Hematopoietic multipotent progenitor cell (in vitro differentiated cells): ENCODE data around the gene SCO1. TPM values are rescaled to one million over a fixed set of nuclear protein-coding genes. Genes with fewer than 3 reads are reported as not detected.

Experiments
- DNase-seq, 3 donors: peaks; one replicate each; pipeline ENCODE4 v3.0.0-alpha.2; 2011 to 2015; ENCODE audit warnings: low read depth in 2 of 3, low spot score in 2 of 3
- total RNA-seq: library from RNA; depleted of rRNA; stranded (reverse); fragments of >200 nt; gene quantifications from one replicate; pipeline ENCODE4 v1.2.3, GENCODE V29; 2012

Gene SCO1
- total RNA-seq, 1 donor: 16.7 TPM

GRCh38 chr17:10622617-10623485 is 74.5 kb downstream of the SCO1 start:
- no peak for DNase-seq

Other genes with a start within 250 kb of the SCO1 start
- not detected for gene MYH4, start 228.0 kb downstream of the SCO1 start, total RNA-seq
- not detected for gene MYH1, start 179.0 kb downstream of the SCO1 start, total RNA-seq
- not detected for gene MYH2, start 147.9 kb downstream of the SCO1 start, total RNA-seq
- 1.6 TPM for gene MYH3, start 40.2 kb downstream of the SCO1 start, total RNA-seq
- gene ADPRM, start 61 bp upstream of the SCO1 start, total RNA-seq: 32.3 TPM
- 17.0 TPM for gene TMEM220, start 32.5 kb upstream of the SCO1 start, total RNA-seq
- not detected for gene TMEM238L, start 106.6 kb upstream of the SCO1 start, total RNA-seq
- gene PIRT, start 140.6 kb upstream of the SCO1 start, total RNA-seq: not detected